ENCODE measurements around the gene MAGI3. TPM values are rescaled to one million over a fixed set of nuclear protein-coding genes. Genes with fewer than 3 reads are reported as not detected.
"Not testable (repeated sequence)": the region's sequence is repeated elsewhere in the genome, so short reads cannot be mapped to it uniquely, and the experiment has no call there.

Gene MAGI3
- total RNA-seq, 3 donors from 2014 or later, result 48.6 to 65.4 (median 62.9) TPM

DNA sequence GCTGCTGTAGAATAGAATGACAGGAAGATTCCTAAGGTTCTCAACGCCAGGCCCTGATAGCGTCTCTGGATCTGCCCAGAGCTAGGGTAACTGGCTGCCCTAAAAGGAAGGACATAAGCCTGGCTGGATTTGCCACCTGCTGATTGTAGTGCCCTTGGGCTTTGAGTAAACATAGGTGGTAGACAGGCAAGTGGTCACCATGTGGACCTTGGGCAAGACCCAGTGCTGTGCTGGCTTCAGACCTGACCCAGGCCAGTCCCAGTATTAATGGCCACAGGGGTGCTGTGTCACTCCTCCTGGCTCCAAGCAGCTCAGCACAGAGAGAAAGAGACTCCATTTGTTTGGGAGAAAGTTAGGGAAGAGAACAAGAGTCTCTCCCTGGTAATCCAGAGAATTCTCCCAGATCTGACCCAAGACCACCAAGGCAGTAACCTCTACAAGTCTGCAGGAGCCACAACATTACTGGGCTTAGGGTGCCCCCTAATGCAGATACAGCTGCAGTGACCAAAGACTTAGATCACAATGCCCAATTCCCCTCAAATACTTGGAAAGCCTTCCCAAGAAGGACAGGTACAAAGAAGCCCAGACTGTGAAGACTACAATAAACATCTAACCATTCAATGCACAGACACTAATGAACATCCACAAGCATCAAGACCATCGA lies 324.4 kb downstream of the MAGI3 start:
- TF ChIP-seq, protein P1, sequence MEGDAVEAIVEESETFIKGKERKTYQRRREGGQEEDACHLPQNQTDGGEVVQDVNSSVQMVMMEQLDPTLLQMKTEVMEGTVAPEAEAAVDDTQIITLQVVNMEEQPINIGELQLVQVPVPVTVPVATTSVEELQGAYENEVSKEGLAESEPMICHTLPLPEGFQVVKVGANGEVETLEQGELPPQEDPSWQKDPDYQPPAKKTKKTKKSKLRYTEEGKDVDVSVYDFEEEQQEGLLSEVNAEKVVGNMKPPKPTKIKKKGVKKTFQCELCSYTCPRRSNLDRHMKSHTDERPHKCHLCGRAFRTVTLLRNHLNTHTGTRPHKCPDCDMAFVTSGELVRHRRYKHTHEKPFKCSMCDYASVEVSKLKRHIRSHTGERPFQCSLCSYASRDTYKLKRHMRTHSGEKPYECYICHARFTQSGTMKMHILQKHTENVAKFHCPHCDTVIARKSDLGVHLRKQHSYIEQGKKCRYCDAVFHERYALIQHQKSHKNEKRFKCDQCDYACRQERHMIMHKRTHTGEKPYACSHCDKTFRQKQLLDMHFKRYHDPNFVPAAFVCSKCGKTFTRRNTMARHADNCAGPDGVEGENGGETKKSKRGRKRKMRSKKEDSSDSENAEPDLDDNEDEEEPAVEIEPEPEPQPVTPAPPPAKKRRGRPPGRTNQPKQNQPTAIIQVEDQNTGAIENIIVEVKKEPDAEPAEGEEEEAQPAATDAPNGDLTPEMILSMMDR (IDR thresholded peaks at IDR 0.05), result no peak
- Histone ChIP-seq H3K36me3 (ENCODE audit: low read depth) (no peaks in the 10 kb centered on the region), H3K4me1 (ENCODE audit: low read depth) (no peaks in the 10 kb centered on the region), H3K9me3 (no peaks in the 10 kb centered on the region), H3K4me3 (no peak overlapping the region)
- DNase-seq, result no peak
- intact Hi-C loops (cut with DNase I, micrococcal nuclease), result no loop called here
- ATAC-seq, result no peak

DNA sequence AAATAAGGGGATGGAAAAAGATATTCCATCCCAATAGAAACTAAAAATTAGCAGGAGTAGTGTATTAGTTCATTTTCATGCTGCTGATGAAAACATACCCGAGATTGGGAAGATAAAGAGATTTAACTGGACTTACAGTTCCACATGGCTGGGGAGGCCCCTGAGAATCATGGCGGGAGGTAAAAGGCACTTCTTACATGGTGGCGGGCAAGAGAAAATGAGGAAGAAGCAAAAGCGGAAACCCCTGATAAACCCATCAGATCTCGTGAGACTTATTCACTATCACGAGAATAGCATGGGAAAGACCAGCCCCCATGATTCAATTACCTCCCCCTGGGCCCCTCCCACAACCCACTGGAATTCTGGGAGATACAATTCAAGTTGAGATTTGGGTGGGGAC lies 327.2 kb downstream of the MAGI3 start:
- H3K9me3 ChIP-seq; H3K36me3 ChIP-seq (ENCODE audit: low read depth); intact Hi-C loops (cut with DNase I, micrococcal nuclease); ATAC-seq; H3K4me1 ChIP-seq (ENCODE audit: low read depth); DNase-seq; H3K4me3 ChIP-seq: not testable (repeated sequence)

DNA sequence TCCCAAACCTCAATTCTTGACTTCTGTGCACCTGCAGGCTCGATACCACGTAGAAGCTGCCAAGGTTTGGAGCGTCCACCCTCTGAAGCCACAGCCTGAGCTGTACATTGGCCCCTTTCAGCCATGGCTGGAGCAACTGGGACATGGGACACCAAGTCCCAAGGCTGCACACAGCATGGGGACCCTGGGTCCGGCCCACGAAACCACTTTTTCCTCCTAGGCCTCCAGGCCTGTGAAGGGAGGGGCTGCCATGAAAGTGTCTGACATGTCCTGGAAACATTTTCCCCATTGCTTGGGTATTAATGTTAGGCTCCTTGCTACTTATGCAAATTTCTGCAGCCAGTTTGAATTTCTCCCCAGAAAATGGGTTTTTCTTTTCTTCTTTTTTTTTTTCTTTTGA lies 328.3 kb downstream of the MAGI3 start:
- H3K4me1 ChIP-seq (ENCODE audit: low read depth); DNase-seq; H3K36me3 ChIP-seq (ENCODE audit: low read depth); intact Hi-C loops (cut with DNase I, micrococcal nuclease); ATAC-seq; H3K4me3 ChIP-seq; H3K9me3 ChIP-seq: not testable (repeated sequence)

DNA sequence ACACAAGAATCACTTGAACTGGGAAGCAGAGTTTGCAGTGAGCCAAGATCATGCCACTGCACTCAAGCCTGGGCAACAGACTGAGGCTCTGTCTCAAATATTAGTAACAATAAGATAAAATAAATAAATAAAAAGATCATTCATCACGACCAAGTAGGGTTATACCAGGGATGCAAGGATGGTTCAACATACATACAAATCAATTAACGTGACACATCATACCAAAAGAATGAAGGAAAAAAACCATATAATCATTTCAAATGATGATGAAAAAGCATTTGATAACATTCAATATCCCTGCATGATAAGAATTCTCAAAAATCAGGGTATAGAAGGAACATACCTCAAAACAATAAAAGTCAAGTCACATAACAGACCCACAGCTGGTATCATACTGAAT lies 330.7 kb downstream of the MAGI3 start:
- no peaks in the 10 kb centered on the region for H3K36me3 ChIP-seq (ENCODE audit: low read depth)
- ATAC-seq, result no peak
- TF ChIP-seq, protein P1 (IDR thresholded peaks at IDR 0.05), result no peak
- peaks cover 4% of the 10 kb centered on the region for H3K9me3 ChIP-seq
- no peak for DNase-seq
- no peak overlapping the region for H3K4me3 ChIP-seq
- no peaks in the 10 kb centered on the region for H3K4me1 ChIP-seq (ENCODE audit: low read depth)
- intact Hi-C loops (cut with DNase I, micrococcal nuclease), result no loop called here

DNA sequence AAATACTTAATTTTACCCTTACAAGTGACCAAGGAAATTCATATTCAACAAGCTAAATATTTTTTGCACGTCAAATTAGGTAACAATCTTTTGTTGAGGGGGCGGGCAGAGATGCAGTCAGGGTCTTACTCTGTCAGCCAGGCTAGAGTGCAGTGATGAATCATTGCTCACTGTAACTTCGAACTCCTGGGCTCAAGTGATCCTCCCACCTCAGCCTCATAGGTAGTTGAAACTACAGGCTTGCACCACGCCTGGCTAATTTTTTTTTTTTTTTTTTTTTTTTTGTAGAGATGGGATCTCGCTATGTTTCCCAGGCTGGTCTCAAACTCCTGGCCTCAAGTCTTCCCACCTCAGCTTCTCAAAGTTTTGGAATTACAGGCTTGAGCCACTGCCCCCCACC lies 342.5 kb downstream of the MAGI3 start:
- H3K4me1 ChIP-seq (ENCODE audit: low read depth), result no peaks in the 10 kb centered on the region
- no peaks in the 10 kb centered on the region for H3K36me3 ChIP-seq (ENCODE audit: low read depth)
- intact Hi-C loops (cut with DNase I, micrococcal nuclease), result no loop called here
- no peaks in the 10 kb centered on the region for H3K9me3 ChIP-seq
- TF ChIP-seq, protein P1 (IDR thresholded peaks at IDR 0.05), result no peak
- H3K4me3 ChIP-seq, result no peak overlapping the region
- no peak for ATAC-seq
- no peak for DNase-seq

DNA sequence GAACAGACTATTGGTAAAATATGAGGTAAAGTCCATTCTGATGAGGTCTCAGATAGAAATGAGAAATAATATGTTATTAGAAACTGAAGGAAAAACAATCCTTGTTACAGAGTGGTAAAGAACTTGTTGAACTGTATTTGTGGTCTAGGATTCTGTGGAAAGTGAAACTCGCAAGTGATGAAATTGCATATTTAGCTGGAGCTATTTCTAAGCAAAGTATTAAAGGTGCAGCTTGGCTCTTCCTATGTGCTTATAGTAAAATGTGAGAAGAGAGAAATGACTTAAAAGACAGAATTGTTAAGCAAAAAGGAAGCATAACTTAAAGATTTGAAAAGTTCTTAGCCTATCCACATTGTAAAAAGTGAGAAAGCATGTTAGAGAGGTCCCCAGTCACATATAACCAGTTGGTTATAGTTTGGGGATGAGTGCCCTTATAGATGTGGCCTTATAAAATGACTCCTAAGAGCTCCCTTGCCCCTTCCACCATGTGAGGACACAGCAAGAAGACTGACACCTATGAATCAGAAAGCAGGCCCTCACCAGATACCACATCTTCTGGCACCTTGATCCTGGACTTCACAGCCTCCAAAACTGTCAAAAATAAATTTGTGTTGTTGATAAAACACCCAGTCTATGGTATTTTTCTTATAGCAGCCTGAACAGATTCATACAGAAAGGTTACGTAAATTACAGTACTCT lies 344.2 kb downstream of the MAGI3 start:
- no peaks in the 10 kb centered on the region for H3K9me3 ChIP-seq
- TF ChIP-seq, protein P1 (IDR thresholded peaks at IDR 0.05), result no peak
- H3K4me1 ChIP-seq (ENCODE audit: low read depth), result no peaks in the 10 kb centered on the region
- ATAC-seq (no peak), DNase-seq (no peak)
- no peak overlapping the region for H3K4me3 ChIP-seq
- H3K36me3 ChIP-seq (ENCODE audit: low read depth), result no peaks in the 10 kb centered on the region
- intact Hi-C loops (cut with DNase I, micrococcal nuclease), result no loop called here

Measured in mucosa of descending colon (tissue), 3 donors.